Immature natural killer cell (primary cell): ENCODE data around the gene ASTN1. TPM values are rescaled to one million over a fixed set of nuclear protein-coding genes. Genes with fewer than 3 reads are reported as not detected.

ENCODE experiments used
- DNase-seq, 3 donors: peaks; one replicate each; pipeline ENCODE4 v3.0.0; 2022; ENCODE audit warnings: mixed read lengths in 1 of 3
- H3K27ac Mint-ChIP-seq, 6 donors: one replicate each; pipeline ENCODE4 v1.8.0; 2020; ENCODE audit warnings: mixed read lengths in 6 of 6, mild to moderate bottlenecking in 5 of 6, inconsistent platforms in 4 of 6, moderate library complexity in 3 of 6
- H3K27me3 Mint-ChIP-seq, 3 donors: one replicate each; pipeline ENCODE4 v1.8.0; 2020 to 2021; ENCODE audit warnings: low read depth in 3 of 3, mild to moderate bottlenecking in 3 of 3, mixed read lengths in 3 of 3, moderate library complexity in 3 of 3, inconsistent platforms in 1 of 3
- H3K36me3 Mint-ChIP-seq, 3 donors: one replicate each; pipeline ENCODE4 v1.8.0; 2020; ENCODE audit warnings: mixed read lengths in 3 of 3, inconsistent platforms in 2 of 3, mild to moderate bottlenecking in 2 of 3
- H3K4me1 Mint-ChIP-seq, 2 donors: one replicate each; pipeline ENCODE4 v1.8.0; 2020; ENCODE audit warnings: inconsistent platforms in 2 of 2, mild to moderate bottlenecking in 2 of 2, mixed read lengths in 2 of 2, moderate library complexity in 1 of 2
- H3K4me3 Mint-ChIP-seq, 5 donors: one replicate each; pipeline ENCODE4 v1.8.0; 2020; ENCODE audit warnings: mild to moderate bottlenecking in 5 of 5, mixed read lengths in 5 of 5, inconsistent platforms in 3 of 5, moderate library complexity in 3 of 5
- H3K9me3 Mint-ChIP-seq, 6 donors: one replicate each; pipeline ENCODE4 v1.8.0; 2020; ENCODE audit warnings: mild to moderate bottlenecking in 6 of 6, mixed read lengths in 6 of 6, inconsistent platforms in 4 of 6, moderate library complexity in 3 of 6
- polyA plus RNA-seq, 3 donors: library from polyadenylated mRNA; unstranded; fragments of 300-500 nt; fragmentation: Illumina TruSeq; gene quantifications; one replicate each; pipeline ENCODE4 v1.2.3, GENCODE V29; 2021

Gene ASTN1
- polyA plus RNA-seq, 3 donors from 2014 or later, result not detected

GRCh38 chr1:176957603-176958002 is 206.9 kb downstream of the ASTN1 start:
- no peaks in the 10 kb centered on the region for H3K27me3 Mint-ChIP-seq
- no peak for DNase-seq
- H3K27ac Mint-ChIP-seq, result no peak overlapping the region
- H3K4me3 Mint-ChIP-seq, result no peak overlapping the region
- no peaks in the 10 kb centered on the region for H3K36me3 Mint-ChIP-seq
- H3K9me3 Mint-ChIP-seq, result peaks cover 0 to 2% (median 0%) of the 10 kb centered on the region in 6 donors
- H3K4me1 Mint-ChIP-seq, result no peaks in the 10 kb centered on the region

DNA sequence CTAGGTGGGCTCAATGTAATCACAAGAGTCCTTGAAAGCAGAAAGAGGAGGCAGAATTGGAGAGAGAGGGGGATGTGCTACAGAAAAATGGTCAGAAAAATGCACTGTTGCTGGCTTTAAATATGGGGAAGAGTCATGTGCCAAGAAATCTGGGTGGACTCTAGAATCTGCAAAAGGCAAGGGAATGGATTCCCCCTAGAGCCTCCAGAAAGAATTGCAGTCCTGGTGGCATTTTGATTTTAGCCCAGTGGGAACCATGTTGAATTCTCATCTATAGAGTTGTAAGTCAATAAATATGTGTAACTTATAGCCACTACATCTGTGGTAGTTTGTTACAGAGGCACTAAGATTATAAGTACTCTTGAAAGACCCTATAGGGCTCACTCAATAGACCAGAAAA is 210.3 kb downstream of the ASTN1 start:
- Mint-ChIP-seq H3K4me1 (no peaks in the 10 kb centered on the region), H3K36me3 (no peaks in the 10 kb centered on the region), H3K9me3 (peaks cover 0 to 4% (median 0%) of the 10 kb centered on the region in 6 donors), H3K27ac (no peak overlapping the region), H3K27me3 (no peaks in the 10 kb centered on the region), H3K4me3 (no peak overlapping the region)
- no peak for DNase-seq

DNA sequence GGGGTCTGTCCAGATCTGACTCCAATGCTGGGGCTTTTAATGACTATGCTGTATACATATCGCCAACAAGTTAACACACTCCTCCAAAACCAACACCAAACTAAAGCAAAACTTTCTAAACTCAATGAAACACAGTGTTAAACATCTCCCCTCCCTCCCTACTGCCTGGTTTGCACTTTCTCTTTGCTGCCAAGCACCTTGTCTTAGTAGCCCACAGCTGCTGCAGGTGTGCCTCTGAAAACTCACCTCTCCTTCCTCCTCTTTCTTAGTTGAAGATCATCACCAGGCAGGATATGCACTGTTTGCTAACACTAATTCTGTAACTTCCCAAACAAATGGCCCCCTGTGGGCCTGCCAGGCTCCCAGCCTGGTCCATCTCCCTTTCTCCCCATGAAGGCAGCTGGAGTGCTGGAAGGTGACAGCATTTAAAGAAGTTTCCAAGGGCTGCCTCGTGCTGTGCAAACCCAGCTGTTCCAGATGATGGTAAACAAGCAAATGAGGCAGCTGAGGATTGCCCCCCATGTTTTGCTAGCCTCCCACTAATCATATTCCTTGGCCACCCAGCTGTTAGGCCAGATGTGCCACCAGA is 213.7 kb downstream of the ASTN1 start:
- peaks cover 0 to 4% (median 0%) of the 10 kb centered on the region in 6 donors for H3K9me3 Mint-ChIP-seq
- H3K4me3 Mint-ChIP-seq, result no peak overlapping the region
- no peaks in the 10 kb centered on the region for H3K4me1 Mint-ChIP-seq
- DNase-seq, result no peak
- H3K36me3 Mint-ChIP-seq, result no peaks in the 10 kb centered on the region
- no peak overlapping the region for H3K27ac Mint-ChIP-seq
- H3K27me3 Mint-ChIP-seq, result no peaks in the 10 kb centered on the region

DNA sequence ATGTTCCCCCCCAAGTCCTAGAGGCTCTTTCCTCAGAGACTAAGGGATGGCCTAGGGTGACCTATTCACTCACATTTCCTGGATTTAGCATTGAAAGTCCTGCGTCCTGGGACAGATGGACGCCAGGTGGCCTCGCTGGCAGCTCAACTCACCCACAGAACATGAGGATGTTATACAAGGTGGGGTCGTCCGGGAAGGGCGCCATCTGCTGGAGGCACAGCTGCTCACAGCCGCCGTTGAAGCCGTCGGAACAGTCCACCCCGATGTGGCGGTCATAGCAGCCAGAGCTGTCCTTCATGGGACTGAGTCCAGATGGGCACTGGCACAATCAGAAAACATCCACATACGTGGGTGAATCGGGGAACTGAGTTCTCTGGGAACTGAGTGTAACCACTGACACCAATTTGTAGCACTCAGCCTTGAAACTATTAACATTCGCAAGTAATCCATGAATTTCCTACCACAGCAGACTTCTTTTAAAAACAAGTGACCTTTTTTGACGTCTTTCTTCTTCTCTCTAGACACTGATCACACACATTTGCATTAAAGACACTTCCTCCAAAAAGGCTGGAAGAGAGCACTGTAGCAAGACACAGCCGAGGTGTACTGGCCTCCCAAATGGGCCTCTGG is 215.4 kb downstream of the ASTN1 start:
- H3K4me3 Mint-ChIP-seq, result no peak overlapping the region
- no peaks in the 10 kb centered on the region for H3K4me1 Mint-ChIP-seq
- H3K36me3 Mint-ChIP-seq, result no peaks in the 10 kb centered on the region
- H3K9me3 Mint-ChIP-seq, result peaks cover 0 to 4% (median 0%) of the 10 kb centered on the region in 6 donors
- no peak for DNase-seq
- H3K27me3 Mint-ChIP-seq, result no peaks in the 10 kb centered on the region
- no peak overlapping the region for H3K27ac Mint-ChIP-seq

DNA sequence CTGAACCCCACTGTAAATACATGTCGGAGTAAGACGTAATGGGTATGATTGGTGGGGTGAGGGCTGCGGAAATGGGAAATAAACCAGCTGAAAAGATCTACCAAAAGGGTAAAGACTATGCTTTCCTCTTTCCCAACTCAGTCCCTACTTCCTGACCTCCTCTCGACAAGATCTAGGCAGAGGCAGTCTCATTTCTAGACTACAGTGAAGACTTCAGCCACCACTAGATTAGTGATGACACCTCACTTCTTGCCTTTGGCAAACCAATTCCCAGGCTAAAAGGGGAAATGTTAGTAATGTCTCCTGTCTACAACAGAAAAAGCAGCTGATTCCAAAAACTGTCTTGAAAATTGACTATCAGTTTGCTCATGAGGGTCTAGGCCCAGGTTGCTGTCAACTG is 219.9 kb downstream of the ASTN1 start:
- H3K4me1 Mint-ChIP-seq, result no peaks in the 10 kb centered on the region
- H3K9me3 Mint-ChIP-seq, result peaks cover 4 to 13% (median 8%) of the 10 kb centered on the region in 6 donors
- no peak overlapping the region for H3K27ac Mint-ChIP-seq
- DNase-seq, result no peak
- peaks cover 0 to 2% (median 2%) of the 10 kb centered on the region in 3 donors for H3K27me3 Mint-ChIP-seq
- no peaks in the 10 kb centered on the region for H3K36me3 Mint-ChIP-seq
- H3K4me3 Mint-ChIP-seq, result no peak overlapping the region

DNA sequence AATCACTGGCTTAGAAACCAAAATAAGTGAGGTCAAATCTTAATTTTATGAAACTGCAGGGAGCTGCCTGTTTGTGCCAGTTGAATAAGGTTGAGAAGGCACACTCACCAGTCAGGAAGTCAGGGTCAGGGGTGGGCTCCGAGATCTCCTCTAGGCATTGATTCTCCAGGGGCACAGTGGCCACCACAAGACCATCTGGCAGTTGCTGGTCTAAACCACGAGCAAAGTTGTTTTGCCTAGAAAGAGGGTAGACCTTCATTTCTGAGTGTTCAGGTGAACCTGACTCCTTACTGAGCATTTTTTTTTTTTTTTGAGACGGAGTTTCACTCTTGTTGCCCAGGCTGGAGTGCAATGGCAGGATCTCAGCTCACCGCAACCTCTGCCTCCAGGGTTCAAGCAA is 220.7 kb downstream of the ASTN1 start:
- no peak overlapping the region for H3K4me3 Mint-ChIP-seq
- H3K27ac Mint-ChIP-seq, result no peak overlapping the region
- H3K4me1 Mint-ChIP-seq, result no peaks in the 10 kb centered on the region

GRCh38 chr1:176942346-176942745 is 222.2 kb downstream of the ASTN1 start:
- Mint-ChIP-seq H3K9me3 (peaks cover 4 to 13% (median 8%) of the 10 kb centered on the region in 6 donors), H3K36me3 (no peaks in the 10 kb centered on the region), H3K27ac (no peak overlapping the region), H3K27me3 (peaks cover 0 to 3% (median 2%) of the 10 kb centered on the region in 3 donors), H3K4me3 (no peak overlapping the region), H3K4me1 (no peaks in the 10 kb centered on the region)
- DNase-seq, result no peak

More for the DNA sequence above, 220.7 kb downstream of the ASTN1 start:
- Mint-ChIP-seq H3K27me3 (peaks cover 0 to 3% (median 2%) of the 10 kb centered on the region in 3 donors), H3K36me3 (no peaks in the 10 kb centered on the region), H3K9me3 (peaks cover 4 to 13% (median 8%) of the 10 kb centered on the region in 6 donors)
- DNase-seq, result no peak

GRCh38 chr1:176939993-176940392 is 224.5 kb downstream of the ASTN1 start:
- Mint-ChIP-seq H3K27me3 (peaks cover 0 to 3% (median 2%) of the 10 kb centered on the region in 3 donors), H3K27ac (no peak overlapping the region), H3K9me3 (peaks cover 4 to 19% (median 8%) of the 10 kb centered on the region in 6 donors), H3K4me3 (no peak overlapping the region), H3K36me3 (no peaks in the 10 kb centered on the region), H3K4me1 (no peaks in the 10 kb centered on the region)
- no peak for DNase-seq

GRCh38 chr1:176938375-176938774 is 226.1 kb downstream of the ASTN1 start:
- Mint-ChIP-seq H3K36me3 (no peaks in the 10 kb centered on the region), H3K27me3 (peaks cover 0 to 2% (median 1%) of the 10 kb centered on the region in 3 donors), H3K9me3 (peaks cover 4 to 19% (median 8%) of the 10 kb centered on the region in 6 donors), H3K4me1 (no peaks in the 10 kb centered on the region), H3K4me3 (no peak overlapping the region), H3K27ac (no peak overlapping the region)
- DNase-seq, result no peak

DNA sequence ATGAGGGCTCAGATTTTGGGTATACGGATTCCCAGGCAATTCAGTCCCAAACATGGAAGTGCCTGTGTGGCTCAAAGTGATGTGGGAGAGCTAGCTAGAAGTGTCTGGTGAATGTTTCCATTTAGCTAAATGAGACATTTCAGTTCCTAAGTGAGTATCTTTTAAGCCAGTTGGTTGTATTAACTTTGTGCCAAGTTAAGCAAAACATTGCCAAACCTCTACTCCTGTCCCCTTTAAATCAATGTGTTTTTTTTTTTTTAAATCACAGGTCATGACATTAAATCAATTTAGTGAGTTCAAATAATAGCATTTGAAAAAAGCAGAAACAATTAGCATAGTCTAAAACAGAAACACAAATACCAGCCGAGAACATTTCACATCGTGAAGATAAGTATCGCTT is 230.1 kb downstream of the ASTN1 start:
- Mint-ChIP-seq H3K4me1 (no peaks in the 10 kb centered on the region), H3K36me3 (peaks cover 0 to 4% (median 0%) of the 10 kb centered on the region in 3 donors)
- DNase-seq, result no peak

GRCh38 chr1:176932114-176933104 is 232.1 kb downstream of the ASTN1 start:
- H3K36me3 Mint-ChIP-seq, result peaks cover 0 to 4% (median 0%) of the 10 kb centered on the region in 3 donors
- H3K4me1 Mint-ChIP-seq, result no peaks in the 10 kb centered on the region
- H3K27me3 Mint-ChIP-seq, result peaks cover 0 to 3% (median 0%) of the 10 kb centered on the region in 3 donors

More for the DNA sequence above, 230.1 kb downstream of the ASTN1 start:
- H3K27me3 Mint-ChIP-seq, result no peaks in the 10 kb centered on the region
- peaks cover 0 to 7% (median under 1%) of the 10 kb centered on the region in 6 donors for H3K9me3 Mint-ChIP-seq
- H3K27ac Mint-ChIP-seq, result no peak overlapping the region
- no peak overlapping the region for H3K4me3 Mint-ChIP-seq

DNA sequence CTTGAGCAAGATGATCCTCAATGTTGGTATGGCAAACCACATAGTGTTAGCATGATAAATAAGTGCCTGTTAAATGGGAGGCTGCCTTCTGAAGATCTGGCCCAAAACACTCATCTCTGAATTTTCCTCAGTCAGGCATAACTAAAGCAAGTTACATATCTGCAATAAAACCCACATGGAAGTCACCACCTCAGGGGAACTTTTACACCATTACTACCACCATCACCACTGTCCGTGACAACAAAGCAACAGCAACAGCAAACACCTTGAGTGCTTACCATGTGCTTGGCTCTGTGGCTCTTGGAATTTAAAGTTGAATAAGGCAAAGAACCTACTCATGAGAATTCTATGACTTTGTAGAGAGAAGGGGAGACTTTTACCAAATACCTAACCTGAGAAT is 233.0 kb downstream of the ASTN1 start:
- Mint-ChIP-seq H3K4me3 (no peak overlapping the region), H3K4me1 (no peaks in the 10 kb centered on the region), H3K27me3 (peaks cover 0 to 3% (median 0%) of the 10 kb centered on the region in 3 donors), H3K27ac (no peak overlapping the region), H3K36me3 (peaks cover 0 to 4% (median 0%) of the 10 kb centered on the region in 3 donors), H3K9me3 (peaks cover 0 to 13% (median 2%) of the 10 kb centered on the region in 6 donors)
- no peak for DNase-seq

More at GRCh38 chr1:176932114-176933104, 232.1 kb downstream of the ASTN1 start:
- Mint-ChIP-seq H3K4me3 (no peak overlapping the region), H3K27ac (no peak overlapping the region), H3K9me3 (peaks cover 0 to 13% (median under 1%) of the 10 kb centered on the region in 6 donors)
- no peak for DNase-seq

DNA sequence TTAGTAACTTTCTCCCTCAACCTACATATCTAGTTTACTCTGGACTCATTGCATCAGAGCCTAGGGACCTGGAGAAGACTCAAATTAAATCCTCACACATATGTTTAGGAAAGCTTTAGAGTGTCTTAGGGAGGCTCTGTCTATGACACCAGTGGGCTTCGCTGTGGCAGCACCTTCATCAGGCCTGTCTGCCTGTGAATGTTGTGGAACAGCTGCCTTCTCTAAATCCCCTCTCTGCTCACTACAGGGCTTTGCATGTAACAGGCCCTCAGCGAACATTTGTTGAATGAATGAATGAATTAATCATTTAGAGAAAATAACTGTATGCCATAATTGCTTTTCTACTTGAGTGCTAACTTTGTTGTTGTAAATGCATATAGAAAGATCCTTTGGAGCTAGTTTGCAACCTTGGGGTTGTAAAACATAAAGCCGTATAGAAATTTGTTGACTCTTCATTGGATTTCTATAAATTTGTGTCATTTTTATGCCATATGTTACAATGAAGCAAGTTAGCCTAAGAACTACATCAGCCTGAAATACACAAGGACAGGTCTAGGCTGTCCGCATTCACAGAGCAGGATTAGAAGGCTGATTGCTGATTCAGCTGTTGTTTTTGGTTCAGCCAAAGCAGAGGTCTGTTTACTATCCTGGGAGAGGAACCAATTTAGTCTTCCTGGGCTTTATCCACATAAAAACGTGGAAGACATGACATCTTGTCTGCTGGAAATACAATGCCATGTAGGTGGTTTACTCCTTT is 238.0 kb downstream of the ASTN1 start:
- no peaks in the 10 kb centered on the region for H3K4me1 Mint-ChIP-seq
- H3K27ac Mint-ChIP-seq, result no peak overlapping the region
- no peak for DNase-seq
- H3K4me3 Mint-ChIP-seq, result no peak overlapping the region
- H3K27me3 Mint-ChIP-seq, result peaks cover 0 to 3% (median 0%) of the 10 kb centered on the region in 3 donors
- H3K36me3 Mint-ChIP-seq, result peaks cover 0 to 4% (median 0%) of the 10 kb centered on the region in 3 donors
- peaks cover 0 to 13% (median 2%) of the 10 kb centered on the region in 6 donors for H3K9me3 Mint-ChIP-seq
